Middle frontal gyrus (tissue), 1 donor: ENCODE results near the gene FOXRED1.

Experiments used
- DNase-seq: peaks from one replicate; pipeline ENCODE4 v3.0.0-alpha.2; 2015; ENCODE audit warnings: low spot score; ENCODE audit errors: extremely low spot score

The FOXRED1 gene

GRCh38 chr11:126311401-126312291 lies 42.7 kb downstream of the FOXRED1 start:
- no peak for DNase-seq

- DNase-seq, result no peak
Measured at GRCh38 chr11:126312961-126313360, 44.0 kb downstream of the FOXRED1 start.

GRCh38 chr11:126313826-126314225 lies 44.9 kb downstream of the FOXRED1 start:
- no peak for DNase-seq

- no peak for DNase-seq
Measured at GRCh38 chr11:126317432-126317755, 48.4 kb downstream of the FOXRED1 start.

- no peak for DNase-seq
Measured at GRCh38 chr11:126317756-126318573, 49.0 kb downstream of the FOXRED1 start.

- peak; percentile 33 for DNase-seq
Measured at GRCh38 chr11:126318574-126319373, 49.8 kb downstream of the FOXRED1 start.

GRCh38 chr11:126319374-126319740 lies 50.4 kb downstream of the FOXRED1 start:
- no peak for DNase-seq

GRCh38 chr11:126322996-126323395 lies 54.0 kb downstream of the FOXRED1 start:
- DNase-seq, result no peak

- DNase-seq, result no peak
Measured at GRCh38 chr11:126327281-126328000, 58.5 kb downstream of the FOXRED1 start.
